GM12875 (cell line): Measurements from ENCODE around the gene KCNJ10.

Experiments
- H3K4me3 ChIP-seq: one replicate; pipeline ENCODE4 v1.5.1; 2011; ENCODE audit warnings: low read depth, low read length, control low read depth
- CTCF ChIP-seq: IDR thresholded peaks from 2 replicates; pipeline ENCODE4 v1.5.1; 2011; ENCODE audit warnings: low read depth, mild to moderate bottlenecking, control low read depth, inconsistent platforms, low read length, moderate library complexity, borderline replicate concordance; ENCODE audit not compliant: insufficient read depth

The KCNJ10 gene

GRCh38 chr1:159953536-159954515, 116.1 kb downstream of the KCNJ10 start, which contains the start of gene SLAMF9:
Gene SLAMF9, minus strand, starts transcription at chr1:159954237. Its CDS starts 100 bp downstream, at chr1:159954137.
- no peak for TF ChIP-seq CTCF
- no peak within 1 kb of the TSS for H3K4me3 ChIP-seq

- H3K4me3 ChIP-seq = no peak overlapping the region
- no peak for TF ChIP-seq CTCF
Measured at GRCh38 chr1:159952932-159953331, 117.0 kb downstream of the KCNJ10 start.

GRCh38 chr1:159951551-159951950, 118.4 kb downstream of the KCNJ10 start:
- H3K4me3 ChIP-seq = no peak overlapping the region
- TF ChIP-seq CTCF = no peak

- no peak for TF ChIP-seq CTCF
- no peak overlapping the region for H3K4me3 ChIP-seq
Measured at GRCh38 chr1:159951016-159951415, 118.9 kb downstream of the KCNJ10 start.

- no peak for TF ChIP-seq CTCF
- H3K4me3 ChIP-seq = no peak overlapping the region
Measured at GRCh38 chr1:159949981-159950381, 120.0 kb downstream of the KCNJ10 start.

GRCh38 chr1:159949123-159949522, 120.8 kb downstream of the KCNJ10 start:
- no peak for TF ChIP-seq CTCF
- no peak overlapping the region for H3K4me3 ChIP-seq
